ENCODE data around the gene RHBDL1.

- TF ChIP-seq CTCF (IDR thresholded peaks at IDR 0.05): no peak
- no peak for TF ChIP-seq ZFX (IDR thresholded peaks at IDR 0.05; ENCODE audit: borderline replicate concordance)
Measured at GRCh38 chr16:673399-673991, 2.0 kb upstream of the RHBDL1 start.

Measured in 22Rv1 (cell line).